Occipital lobe (tissue), 2 donors: ENCODE measurements around the gene JAKMIP1. TPM values are rescaled to one million over a fixed set of nuclear protein-coding genes. Genes with fewer than 3 reads are reported as not detected.

Source experiments
- DNase-seq: peaks from one replicate; lab custom pipeline; 2025; lab: John Stamatoyannopoulos, UW
- total RNA-seq: library from RNA; depleted of rRNA; stranded (reverse); fragments of >200 nt; gene quantifications from one replicate; pipeline ENCODE4 v1.2.3, GENCODE V29; 2014

JAKMIP1 gene
- total RNA-seq, 1 donor from 2014 or later = 44.5 TPM

DNA sequence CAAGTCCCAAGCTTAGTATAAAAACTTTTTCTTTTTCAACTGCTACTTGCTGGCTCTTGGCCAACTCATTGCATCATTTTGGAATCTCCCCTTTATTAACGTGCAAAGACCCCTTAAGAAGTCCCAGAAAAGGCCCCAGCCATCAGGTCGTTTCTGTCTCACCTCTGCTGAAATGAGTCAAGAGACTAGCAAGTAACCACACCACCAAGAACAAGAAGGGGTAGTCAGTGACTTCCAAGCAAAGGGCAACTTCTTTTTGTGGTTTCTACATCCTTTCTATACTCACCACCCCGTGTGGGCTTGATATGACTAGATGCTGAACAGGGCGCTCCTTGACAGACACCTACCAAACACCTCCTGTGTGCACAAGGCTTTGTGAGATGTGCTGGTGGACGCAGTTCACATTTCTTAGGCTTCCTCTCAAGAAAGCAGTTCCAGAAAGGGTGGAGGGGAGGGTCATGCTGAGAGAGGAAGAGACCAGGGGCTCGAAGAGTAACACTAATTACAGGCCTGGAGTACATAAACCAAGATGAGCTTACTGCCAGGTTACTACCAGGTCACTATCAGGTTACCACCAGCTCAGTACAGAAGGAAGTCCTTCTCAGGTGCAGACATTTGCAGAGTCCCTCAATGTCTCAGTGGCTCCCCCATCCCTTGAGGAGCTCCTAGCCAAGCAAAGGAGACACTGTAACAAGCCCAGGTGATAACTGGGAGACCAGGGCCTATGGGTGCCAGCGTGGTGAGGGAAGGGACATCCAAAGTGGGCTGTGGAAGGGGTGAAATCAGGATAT, 19.3 kb downstream of the JAKMIP1 start:
- DNase-seq = no peak

DNA sequence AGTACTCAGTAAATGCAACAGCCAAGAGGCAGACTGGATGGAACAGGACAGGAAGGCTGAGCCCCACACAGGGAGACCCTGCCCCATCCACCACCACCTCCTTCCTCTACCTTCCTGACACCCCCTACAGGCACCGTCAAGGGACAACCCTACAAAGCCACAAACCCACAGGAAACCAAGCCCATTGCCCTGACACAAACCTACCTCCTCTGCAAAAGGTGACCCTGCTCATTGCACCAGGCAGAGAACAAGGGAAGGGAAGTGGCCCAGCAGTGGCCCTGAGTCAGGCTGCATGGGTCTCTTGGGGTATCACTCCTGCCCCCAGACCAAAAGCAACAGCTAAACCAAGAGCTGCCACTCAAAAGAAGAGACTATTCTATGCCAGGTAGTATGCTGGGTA, 21.0 kb downstream of the JAKMIP1 start:
- DNase-seq = no peak

DNA sequence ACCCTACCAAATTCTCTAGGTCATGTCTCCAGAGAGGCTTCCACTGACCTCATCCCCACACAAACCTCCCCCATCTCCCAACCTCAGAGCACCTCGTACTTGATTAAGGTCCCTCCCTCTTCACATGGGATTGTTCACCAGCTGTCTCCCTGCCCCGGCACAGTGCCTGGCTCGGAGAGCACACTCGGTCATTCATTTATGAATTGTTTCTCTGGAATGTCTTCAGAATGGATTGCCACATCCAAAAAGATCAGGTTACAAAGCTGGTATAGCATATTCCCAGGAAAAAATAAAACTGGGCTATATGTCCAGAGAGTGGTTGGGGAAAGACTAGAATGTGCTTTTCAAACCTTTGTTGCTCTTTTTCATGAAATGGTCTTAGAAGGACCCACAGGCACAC, 21.6 kb downstream of the JAKMIP1 start:
- no peak for DNase-seq

DNA sequence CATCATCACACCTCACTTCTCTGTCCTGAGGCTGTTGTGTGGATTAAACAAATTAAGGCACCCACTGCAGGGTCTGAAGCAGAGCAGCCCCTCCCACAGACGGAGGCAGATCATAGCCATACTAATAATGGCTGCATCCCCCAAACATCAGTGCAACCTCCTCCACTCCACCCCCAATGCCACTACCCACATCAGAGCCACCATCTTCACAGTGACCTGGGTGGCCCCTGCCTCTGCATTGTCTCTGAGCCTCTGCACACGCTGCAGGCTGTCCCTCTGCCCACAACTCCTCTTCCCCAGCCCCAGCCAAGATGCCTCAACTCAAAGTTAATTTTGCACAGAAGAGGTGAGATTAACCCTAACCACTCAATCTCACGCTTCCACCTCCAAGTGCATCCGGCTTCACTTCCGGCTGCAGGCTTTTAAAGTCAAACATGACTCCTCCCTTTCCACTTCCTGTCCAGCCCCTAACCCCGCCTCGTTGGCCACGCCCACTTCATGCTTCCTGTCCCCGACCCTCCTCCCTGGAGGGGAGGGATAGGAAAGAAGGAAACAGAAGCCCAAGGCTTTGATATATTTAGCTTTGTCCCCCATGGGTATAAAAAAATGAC, 22.7 kb downstream of the JAKMIP1 start:
- DNase-seq = no peak

DNA sequence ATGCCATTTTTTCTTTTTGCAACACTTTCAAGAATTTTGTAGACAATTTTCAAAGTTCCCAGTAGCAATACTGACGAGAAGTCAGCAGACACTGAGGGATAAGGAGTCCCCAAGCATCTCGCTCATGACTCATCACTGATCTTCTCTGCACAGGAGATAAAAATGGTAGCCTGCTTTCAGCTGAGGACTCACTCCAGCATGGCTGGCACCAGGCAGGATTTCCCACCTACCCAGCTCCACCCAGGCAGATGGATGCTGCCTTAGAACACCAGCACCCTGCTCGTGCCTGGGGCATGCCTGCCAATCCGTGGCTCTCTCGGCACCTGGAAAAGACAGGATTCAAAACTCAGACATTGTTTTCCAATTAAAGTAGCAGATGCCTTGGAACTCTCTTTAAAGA, 24.9 kb downstream of the JAKMIP1 start:
- peak; percentile 22 for DNase-seq

DNA sequence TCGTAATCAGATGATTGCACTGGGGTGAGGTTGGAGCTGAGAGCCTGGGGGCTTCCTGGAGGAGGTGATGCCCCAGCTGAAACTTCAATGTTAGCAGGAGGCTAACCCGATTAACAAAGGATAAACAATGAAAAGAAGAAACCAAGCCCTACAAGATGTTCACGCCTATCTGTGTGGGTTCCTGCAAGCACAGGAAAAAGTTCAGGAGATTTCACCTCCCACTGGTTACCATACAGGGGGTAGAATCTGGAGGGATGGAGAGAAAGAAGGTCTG, 27.5 kb downstream of the JAKMIP1 start:
- DNase-seq = no peak

DNA sequence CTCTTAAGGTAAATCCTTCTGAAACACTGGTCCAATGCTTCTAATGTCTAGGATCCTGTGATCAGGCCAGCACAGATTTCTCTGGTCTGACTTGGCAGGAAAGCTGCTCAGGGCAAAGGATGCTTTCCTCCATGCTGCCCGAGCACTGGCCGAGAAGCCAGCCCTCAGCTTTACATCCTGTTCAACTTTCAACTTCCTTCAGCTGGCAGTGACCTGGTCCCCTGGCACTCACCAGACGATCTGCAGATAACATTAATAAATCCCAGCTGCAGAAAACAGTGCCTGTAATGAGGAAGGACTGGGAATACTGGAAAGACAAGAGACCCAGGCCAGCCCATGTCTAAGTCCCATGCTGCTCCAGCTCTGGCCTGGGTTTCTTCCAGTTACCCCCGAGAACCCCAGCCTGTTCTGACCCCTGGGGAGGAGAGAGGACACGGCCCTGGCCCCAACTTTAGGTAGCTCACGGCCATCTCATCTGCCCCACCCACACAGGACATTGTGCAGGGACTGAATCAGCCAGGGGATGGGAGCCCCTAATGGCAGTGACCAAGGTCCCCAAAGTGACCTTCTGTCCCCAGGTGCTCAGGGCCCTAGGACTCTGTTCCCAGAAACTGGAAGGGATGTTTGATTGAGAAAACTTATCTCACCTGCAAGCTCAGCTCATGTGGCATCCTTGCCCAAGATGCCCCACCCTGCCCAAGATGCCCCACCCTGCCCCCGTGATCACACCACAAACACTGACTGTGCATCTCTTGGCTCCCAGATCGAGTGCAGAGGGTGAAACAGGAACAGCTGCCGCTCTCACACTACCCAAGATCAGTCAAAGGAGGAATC, 28.0 kb downstream of the JAKMIP1 start:
- DNase-seq = no peak

DNA sequence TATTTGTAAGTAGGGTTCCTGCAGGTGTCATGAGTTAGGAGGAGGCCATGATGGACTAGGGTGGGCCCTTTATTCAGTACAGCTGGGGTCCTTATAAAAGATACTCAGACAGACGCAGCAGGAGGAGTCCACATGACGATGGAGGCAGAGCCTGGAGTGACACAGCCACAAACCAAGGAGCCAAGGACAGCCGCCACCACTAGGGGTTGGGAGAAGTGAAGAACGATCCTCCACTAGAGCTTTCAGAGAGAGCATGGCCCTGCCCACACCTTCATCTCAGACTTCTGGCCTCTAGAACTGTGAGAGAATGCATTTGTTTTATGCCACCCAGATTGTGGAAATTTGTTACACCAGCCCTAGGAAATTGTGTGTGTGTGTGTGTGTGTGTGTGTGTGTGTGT, 31.1 kb downstream of the JAKMIP1 start:
- DNase-seq = no peak

DNA sequence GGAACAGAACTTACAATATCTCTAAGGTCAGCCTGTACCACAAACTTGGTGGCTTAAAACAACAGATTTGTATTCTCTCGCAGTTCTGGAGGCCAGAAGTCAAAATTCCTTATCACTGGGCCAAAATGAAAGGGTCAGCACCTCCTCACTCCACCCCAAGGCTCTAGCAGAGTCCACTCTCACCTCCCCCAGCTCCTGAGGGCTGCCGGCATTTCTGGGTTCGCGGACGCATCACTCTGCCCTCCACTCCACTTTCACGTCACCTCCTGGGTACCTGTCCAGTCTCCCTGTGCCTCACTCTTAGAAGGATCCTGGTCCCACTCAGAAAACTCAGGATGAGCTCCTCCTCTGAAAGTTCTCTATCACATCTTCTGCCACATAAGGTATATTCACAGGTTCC, 34.6 kb downstream of the JAKMIP1 start:
- DNase-seq = no peak

DNA sequence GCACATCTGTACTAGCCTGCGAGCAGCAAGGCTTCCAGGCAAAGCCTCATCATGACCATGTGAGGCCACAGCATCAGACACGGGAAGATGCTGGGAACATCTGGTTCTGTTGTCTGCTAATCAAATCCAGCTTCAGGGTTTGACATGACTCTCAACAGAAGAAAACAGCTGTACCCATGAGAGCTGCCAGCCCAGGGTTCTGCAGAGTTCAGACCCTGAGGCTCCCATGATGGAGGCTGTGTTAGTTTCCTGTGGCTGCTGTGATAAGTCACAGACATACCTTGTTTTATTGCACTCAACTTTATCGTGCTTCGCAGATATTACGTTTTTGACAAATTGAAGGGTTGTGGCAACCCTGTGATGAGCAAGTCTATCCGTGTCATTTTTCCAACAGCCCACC, 37.5 kb downstream of the JAKMIP1 start:
- no peak for DNase-seq

DNA sequence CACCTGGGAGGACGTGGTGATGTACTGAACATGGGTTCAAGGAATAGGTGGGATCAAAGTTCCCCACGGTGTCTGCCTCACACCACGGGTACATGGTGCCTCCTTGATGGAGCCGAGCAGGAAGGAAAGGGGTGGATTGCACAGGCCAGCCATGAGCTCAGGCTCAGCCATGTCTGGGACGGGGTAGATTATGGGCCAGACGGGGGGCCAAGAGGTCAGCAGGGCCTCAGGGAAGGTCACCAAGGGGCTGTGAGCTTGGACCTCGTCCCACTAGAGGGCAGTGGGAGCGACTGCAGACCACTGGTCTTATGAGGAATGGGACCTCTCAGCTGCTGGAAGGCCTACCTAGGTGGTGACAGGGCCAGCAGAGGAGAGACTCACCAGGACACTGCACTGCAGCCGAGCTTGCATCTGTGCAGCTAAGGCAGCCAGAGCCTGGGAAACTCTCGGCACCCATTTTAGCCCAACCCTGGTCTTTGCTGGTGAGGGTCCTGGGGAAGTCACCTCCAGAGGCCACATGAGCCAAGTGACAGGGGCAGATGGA, 38.4 kb downstream of the JAKMIP1 start:
- no peak for DNase-seq

DNA sequence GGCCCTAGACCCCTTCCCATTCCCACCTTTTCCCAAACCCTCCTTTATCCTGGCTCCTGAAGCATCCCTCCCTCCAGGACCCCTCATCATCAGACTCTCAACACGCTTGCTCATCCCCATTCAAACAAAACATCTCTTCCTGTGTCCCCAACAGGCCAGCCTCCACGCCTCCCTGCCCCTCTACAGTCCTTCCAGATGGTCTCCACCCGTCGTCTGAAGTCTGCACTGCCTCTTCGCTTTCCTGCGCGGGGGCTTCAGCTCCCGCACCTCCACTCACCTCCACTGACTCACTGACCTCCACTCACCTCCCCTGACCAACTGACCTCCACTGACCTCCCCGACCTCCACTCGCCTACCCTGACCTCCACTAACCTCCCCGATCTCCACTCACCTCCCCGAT, 39.8 kb downstream of the JAKMIP1 start:
- no peak for DNase-seq

DNA sequence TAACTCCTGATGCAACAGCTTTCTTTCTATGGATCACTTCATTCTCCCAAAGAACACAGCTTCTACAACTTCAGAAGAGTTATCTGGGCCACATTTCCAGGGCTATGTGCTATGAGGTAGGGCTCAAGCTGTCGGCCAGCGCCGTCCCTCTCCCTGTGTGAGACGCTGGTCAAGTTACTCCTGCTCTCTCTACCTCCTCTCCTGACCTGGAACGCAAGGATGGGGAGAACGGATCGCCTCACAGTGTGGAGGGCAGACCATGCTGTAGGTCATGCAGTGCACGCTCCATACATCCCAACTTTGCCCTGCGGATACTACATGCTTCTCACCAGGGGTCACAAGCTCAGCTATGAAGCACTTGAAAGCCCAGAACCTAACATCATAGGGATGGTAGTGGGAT, 42.4 kb downstream of the JAKMIP1 start:
- DNase-seq = no peak

DNA sequence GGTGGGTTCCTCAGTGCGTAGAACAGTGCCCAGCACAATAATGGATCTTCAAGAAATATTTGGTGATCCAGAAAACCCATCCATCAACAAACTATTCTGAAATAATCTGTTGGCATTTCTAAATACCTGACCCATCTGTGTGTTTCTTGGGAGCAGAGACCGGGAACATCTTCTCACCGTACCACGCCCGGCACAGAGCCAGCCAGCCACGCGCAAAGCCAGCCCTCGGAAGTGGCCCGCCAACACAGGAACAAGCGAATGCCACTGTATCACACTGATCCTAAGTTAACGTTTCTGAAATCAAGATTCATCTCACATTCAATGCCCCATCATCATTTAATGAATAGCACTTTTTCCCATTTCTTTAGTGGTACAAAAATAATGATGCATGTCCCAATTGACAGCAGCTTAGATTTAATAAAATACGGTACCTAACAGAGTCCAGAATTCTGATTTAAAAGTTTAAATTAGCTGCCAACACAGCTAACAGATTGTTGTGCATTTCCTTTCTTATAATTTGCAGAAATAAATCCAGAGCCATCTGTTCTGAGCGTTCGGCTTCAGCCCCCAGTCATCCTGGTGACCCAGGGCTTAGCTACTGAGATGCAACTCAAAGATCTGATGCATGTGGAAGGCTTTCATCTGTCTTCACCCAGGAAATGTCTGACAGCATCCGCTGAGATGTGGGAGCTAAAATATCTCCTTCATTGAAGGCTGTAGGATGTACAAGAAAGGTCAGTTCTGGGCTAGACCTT, 44.2 kb downstream of the JAKMIP1 start:
- DNase-seq = no peak

DNA sequence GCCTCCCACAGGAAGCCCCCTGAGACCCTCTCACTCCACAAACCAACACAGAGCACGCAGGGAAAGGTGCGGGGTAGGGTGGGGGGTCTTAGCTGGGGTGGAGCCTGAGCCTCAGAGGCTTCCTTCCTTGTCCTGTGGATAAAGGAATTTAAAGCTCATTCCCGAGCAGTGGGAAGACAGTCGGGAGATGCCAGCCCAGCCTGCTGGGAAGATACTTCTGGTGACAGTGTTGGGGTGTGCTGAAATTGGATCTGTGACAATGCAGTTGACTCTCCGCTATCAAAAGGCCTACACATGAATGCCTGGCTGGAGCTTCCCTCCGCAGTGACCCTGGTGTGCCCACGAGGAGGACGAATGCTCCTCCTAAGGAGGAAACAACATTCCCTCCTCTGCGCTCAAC, 45.5 kb downstream of the JAKMIP1 start:
- DNase-seq = no peak

DNA sequence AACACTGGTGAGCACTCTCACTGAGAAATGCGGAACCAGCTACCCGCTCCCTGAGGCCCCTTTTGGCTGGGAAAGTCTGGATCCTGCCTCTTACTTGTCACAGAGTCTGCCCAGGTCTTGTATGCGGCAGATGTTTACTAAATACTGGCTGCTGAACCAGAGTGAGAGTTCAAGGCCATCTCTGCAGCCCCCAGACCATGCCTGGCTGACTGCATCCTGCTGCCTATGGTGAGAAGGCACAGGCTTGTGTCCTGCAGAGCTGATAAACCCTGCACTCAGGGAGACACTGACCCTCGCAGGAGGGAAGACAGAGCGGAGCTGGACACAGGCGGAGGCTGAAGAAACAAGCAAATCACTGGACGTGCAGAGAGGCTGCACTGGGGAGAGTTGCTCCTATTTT, 46.5 kb downstream of the JAKMIP1 start:
- no peak for DNase-seq

DNA sequence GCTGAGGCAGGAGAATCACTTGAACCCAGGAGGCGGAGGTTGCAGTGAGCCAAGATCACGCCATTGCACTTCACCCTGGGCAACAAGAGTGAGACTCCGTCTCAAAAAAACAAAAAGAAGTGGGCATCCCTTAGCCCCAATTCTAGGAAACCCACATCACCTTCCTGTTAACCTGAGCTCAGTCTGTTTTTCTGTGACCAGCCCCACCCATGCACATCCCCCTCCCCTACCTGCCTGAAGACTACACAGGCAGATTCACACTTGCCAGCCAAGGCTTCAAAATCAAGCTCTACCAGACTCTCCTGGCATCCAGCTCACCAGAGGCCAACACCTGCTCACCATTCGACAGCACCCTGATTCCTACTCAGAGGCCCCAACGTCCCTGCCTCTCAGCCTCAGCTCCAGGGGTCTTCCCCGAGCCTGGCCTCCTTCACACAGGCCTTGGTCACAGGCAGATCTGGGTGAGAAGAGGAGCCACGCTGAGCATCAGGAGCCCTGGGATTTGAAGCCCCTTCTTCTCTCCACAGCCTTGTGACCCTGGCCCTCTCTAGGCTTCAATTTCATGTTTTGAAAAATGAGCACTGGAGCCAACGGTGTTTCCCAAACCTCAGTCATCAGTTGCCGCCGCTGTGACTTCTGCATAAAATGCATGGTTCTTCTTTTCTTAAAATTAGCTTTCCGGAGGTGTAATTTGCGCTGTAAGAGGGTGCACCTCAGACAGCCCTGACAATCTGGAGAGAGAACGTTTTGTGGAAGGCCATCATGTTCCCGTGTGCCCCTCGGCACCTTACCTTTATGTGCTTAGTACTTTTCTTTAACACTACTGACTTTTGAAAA, 47.3 kb downstream of the JAKMIP1 start:
- DNase-seq = no peak

DNA sequence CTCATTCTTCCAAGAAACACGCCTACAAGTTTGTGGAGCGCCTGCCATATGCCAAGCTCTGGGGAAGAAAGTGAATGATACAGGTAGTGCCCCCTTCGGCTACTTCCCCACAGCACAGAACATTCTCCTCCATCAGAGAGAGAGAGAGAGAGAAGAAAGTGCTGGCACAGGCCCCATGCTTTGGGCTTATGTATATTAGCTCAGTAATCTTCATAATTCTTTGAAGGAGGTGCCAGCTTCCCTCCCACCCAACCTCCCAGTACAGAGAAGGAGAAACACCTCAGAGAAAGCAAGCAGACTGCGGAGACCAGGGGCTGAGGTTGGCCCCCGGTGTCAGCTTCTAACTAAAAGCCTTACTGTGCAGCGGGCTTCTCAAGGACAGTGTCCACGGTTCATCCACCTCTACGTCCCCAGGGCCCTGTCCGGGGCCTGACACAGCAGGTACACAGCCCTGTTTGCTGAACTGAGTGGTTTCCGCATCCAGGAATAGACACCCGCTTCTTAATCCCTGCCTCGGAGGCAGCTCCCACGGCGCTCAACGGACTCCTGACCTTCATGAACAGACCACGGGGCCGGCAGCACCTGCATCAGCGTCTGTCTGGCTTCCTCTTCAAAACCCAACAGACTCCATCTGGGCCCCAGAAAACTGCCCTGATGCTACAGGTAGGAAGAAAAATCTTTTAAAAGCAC, 50.2 kb downstream of the JAKMIP1 start:
- DNase-seq = no peak

DNA sequence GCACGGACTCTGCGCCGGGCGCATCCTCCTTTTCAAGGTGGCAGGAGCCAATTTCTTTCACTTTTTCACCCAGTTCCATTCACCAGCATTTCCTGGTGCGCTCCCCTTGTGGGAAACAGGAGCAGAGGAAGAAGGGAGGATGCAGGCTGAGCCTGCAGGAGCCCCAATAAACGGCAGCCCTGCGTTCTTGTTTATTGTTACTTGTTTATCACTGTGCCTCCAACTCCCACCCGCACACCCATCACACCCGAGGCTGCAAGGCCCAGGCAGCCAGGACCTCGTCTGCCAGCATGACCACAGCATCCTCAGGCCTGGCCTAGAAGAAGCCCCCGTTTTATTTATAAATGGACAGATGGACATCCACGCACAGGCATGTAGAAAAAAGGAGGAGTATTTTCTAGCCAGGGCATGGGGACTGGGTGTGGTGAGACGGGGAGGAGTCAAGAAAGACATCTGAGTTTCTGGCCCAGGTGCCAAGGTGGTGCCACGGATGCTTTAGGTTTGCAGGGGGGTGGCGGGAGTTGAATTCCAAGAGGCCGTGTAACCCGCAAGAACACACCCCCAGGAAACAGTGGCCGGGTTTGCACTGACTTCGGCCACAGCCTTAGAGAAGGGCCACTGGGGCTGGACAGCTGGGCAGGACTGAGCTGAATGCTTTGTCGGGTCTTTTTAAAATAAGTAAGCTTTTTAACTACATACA, 51.7 kb downstream of the JAKMIP1 start:
- DNase-seq = no peak

DNA sequence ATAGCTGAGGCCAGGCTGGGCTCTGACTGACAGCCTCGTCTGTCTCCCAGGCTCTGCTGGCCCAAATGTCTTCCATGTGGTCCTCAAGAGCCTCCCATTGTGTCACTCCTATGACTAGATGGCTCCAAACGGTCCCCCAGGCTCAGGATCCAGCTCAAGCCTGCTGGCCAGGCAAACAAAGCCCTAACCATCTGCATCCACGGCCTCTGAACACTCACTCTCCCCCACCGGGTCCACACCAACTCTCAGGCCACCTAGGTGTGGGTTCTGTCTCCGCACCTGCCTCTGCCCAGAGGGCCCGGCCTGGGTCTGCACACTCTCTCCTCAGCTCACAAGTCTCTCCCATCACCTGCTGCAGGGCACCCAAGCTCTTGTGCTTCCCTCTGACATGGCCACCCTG, 52.9 kb downstream of the JAKMIP1 start:
- no peak for DNase-seq
